ENCODE results near the gene PROM1.

The PROM1 gene, protein sequence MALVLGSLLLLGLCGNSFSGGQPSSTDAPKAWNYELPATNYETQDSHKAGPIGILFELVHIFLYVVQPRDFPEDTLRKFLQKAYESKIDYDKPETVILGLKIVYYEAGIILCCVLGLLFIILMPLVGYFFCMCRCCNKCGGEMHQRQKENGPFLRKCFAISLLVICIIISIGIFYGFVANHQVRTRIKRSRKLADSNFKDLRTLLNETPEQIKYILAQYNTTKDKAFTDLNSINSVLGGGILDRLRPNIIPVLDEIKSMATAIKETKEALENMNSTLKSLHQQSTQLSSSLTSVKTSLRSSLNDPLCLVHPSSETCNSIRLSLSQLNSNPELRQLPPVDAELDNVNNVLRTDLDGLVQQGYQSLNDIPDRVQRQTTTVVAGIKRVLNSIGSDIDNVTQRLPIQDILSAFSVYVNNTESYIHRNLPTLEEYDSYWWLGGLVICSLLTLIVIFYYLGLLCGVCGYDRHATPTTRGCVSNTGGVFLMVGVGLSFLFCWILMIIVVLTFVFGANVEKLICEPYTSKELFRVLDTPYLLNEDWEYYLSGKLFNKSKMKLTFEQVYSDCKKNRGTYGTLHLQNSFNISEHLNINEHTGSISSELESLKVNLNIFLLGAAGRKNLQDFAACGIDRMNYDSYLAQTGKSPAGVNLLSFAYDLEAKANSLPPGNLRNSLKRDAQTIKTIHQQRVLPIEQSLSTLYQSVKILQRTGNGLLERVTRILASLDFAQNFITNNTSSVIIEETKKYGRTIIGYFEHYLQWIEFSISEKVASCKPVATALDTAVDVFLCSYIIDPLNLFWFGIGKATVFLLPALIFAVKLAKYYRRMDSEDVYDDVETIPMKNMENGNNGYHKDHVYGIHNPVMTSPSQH

GRCh38 chr4:16083241-16084191 lies at the start of gene PROM1:
Gene PROM1 (minus strand): TSS chr4:16084023. CDS start chr4:16075906, 8,117 bp downstream.
- no peak for FAIRE-seq

DNA sequence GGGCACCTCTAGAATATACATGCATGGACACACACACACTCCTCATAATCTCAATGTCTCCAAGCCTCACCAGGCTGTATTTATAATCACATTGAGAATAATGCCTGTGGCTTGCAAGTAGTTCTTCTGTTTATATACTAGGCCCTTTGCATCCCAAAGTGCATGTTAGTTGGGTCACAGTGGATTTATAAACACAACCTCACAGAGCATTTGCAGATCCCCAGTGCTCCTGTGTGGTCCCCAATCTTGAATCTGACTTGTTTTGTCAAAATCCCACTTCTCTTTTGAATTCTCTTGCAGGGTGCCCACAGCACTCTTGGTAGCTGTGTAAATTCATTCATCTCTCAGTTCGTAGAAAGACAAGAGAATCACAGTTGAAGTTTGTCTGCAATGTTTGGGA lies 49.6 kb upstream of the PROM1 start:
- no peak for FAIRE-seq

GRCh38 chr4:16131293-16131692 lies 47.5 kb upstream of the PROM1 start:
- no peak for FAIRE-seq

DNA sequence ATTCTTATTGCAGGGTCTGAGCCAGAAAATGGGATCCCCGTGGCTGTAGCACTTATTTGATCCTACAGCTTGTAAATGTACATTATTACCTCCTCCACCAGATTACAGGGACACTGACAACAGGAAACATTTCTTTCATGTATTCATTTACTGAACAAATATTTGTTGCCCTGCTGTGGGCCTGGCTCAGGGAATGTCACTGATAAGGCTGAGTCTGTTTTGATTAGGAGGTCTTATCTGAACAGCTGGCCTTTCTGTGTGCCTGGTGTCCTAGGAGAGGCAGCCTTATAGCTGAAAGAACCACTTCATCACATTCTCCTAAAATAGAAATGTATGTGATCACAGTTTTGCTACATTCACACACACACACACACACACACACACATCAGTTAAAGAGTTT lies 45.5 kb upstream of the PROM1 start:
- FAIRE-seq: no peak

- FAIRE-seq: no peak
Observed at GRCh38 chr4:16126714-16127113, 42.9 kb upstream of the PROM1 start.

- no peak for FAIRE-seq
Observed at GRCh38 chr4:16125571-16126445, 42.0 kb upstream of the PROM1 start.

GRCh38 chr4:16124232-16124631 lies 40.4 kb upstream of the PROM1 start:
- FAIRE-seq: no peak

GRCh38 chr4:16123356-16124084 lies 39.7 kb upstream of the PROM1 start:
- FAIRE-seq: no peak

GRCh38 chr4:16122784-16123183 lies 39.0 kb upstream of the PROM1 start:
- no peak for FAIRE-seq

GRCh38 chr4:16122308-16122711 lies 38.5 kb upstream of the PROM1 start:
- no peak for FAIRE-seq

DNA sequence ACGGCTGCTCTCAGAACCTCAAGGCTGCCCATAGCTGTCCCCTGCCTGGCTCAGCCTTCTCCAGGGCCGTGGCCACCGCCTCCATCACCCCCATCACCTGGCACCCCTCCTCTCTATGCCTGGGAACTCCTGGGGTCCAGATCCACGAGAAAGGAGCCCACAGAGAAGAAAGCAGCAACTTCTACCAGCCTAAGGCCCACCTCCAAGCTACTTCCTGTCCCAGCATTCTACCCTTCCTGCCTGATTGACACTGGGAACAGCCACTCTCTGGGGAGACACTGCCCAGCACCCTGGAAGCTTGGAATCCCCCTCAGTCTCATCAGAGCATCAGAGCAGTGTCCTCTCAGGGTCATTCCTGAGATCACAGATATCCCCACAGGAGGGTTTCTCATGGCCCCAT lies 36.9 kb upstream of the PROM1 start:
- no peak for FAIRE-seq

- no peak for FAIRE-seq
Observed at GRCh38 chr4:16119981-16120380, 36.2 kb upstream of the PROM1 start.

DNA sequence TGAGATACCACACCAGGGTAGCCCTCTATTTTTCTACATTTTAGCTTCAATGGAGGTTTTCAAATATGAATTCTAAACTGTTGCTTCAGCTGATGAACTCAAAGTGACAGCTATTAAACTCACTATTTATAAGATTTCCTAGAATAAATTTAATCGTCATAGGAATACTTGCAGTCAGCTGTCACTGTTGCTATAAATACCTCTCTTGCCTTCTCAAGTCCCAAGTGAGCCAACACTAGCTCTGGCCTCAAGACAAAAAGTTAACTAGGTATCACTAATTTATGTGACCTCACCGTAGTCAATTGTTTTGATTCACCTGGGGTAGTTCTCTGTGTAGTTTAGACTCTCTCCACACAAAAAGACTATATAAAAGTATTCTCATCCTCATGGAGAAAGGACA lies 34.3 kb upstream of the PROM1 start:
- no peak for FAIRE-seq

GRCh38 chr4:16117164-16117563 lies 33.3 kb upstream of the PROM1 start:
- FAIRE-seq: no peak

- no peak for FAIRE-seq
Observed at GRCh38 chr4:16116493-16116990, 32.7 kb upstream of the PROM1 start.

GRCh38 chr4:16116019-16116418 lies 32.2 kb upstream of the PROM1 start:
- no peak for FAIRE-seq

- no peak for FAIRE-seq
Observed at GRCh38 chr4:16114546-16114945, 30.7 kb upstream of the PROM1 start.

DNA sequence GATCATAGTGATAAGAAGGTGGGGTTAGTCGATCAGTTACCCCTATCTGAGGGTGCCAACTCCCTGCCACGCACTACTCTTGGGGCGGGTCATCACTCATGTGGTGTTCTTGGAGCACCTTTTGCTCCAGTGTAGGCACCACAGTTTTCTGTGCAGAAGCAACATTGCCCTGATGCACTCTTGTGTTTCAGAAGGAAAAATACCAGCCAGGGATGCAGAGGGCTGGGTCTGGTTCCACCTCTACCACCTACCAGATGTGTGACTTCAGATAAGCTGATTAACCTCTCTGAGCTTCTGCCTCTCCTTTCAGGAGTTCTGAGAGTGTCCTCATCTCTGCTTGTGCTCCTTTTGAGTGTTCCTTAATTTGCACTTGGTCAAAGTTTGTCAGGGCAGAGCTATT lies 29.9 kb upstream of the PROM1 start:
- FAIRE-seq: no peak

DNA sequence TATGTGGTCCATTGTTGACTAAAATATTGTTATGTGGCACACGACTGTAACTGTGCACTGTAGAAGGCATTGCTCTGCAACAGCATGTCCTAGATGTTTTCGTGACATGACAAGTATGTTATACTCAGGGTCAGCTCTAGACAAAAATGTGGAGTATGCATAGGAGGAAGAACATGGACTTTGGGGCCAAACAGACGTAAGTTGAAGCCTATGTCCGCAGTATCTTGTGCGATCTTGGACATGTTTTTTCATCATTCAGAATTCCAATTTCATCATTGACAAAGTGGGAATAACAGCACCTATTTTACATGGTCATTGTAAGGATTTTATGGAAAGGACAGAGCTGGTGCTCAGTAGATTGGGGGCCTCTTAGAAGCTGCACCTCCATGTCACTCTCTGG lies 27.7 kb upstream of the PROM1 start:
- no peak for FAIRE-seq

DNA sequence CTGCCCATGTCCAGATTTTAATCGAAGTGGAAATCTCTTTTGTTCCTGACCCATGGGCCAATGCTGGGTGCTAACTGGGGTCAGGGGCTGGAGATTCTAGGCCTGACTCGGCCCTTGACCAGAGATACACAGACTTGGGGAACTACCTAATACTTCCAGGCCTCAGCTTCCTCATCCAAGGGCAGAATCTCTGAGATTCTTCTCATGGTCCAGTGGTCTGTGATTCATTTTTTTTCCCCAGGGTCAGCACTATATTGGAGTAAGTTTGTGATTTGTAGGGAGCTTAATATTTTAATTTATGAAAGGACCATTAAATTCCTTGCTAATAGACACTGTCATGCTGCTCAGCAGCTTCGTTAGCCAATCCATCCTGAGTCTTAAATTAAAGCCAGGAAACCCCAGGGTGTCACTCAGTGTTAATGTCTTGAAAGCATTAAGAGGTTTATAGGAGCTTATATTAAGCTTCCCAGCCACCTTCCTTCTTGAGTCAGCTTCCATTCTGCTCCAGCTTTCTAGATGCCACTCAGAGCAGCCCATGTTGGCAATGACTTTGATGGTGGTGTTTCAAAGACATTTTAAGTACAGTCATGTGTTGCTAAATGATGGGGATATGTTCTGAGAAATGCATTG lies 27.0 kb upstream of the PROM1 start:
- FAIRE-seq: no peak

Data from TTC549 (cell line).